Left renal cortex interstitium (tissue), 4 donors: ENCODE data around the gene SPTLC1. TPM values are rescaled to one million over a fixed set of nuclear protein-coding genes. Genes with fewer than 3 reads are reported as not detected.

Experiments
- DNase-seq, 4 donors: peaks; one replicate each; pipeline ENCODE4 v3.0.0-alpha.2; 2013; ENCODE audit warnings: low read depth in 4 of 4, low spot score in 2 of 4, missing footprints in 1 of 4
- polyA plus RNA-seq, 4 donors: library from polyadenylated mRNA; unstranded; fragments of 120-200 nt; gene quantifications; one replicate each; pipeline ENCODE4 v1.2.1, GENCODE V29; 2013; ENCODE audit not compliant: insufficient read length in 4 of 4

The SPTLC1 gene
- polyA plus RNA-seq, 4 donors, result 88.6 to 105 (median 97.5) TPM

GRCh38 chr9:92100237-92100911 lies 14.8 kb downstream of the SPTLC1 start:
- DNase-seq, result no peak

GRCh38 chr9:92098638-92099037 lies 16.6 kb downstream of the SPTLC1 start:
- no peak for DNase-seq

DNA sequence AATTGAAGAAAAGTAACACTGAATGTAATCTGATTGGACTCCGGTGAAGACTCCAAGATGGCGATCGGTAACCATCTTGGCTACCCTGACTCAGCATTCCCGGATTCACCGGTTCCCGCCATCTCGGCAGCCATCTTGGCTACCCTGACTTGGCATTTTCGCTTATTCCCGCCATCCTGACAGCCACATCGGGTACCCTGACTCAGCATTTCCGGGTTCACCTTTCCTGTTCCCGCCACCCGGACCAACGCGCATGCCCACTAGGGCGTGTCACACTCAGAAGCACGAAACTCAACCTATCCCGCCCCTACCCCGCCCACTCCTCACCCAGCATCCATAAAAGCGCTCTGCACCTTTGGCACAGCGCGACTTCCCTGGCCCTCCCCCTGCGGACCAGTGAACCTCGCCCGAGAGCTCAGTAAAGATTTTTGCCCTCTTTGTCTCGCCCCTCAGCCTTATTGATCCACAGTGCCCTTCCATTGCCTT lies 17.2 kb downstream of the SPTLC1 start:
- DNase-seq, result peak; percentile 39 to 76 (median 68)

DNA sequence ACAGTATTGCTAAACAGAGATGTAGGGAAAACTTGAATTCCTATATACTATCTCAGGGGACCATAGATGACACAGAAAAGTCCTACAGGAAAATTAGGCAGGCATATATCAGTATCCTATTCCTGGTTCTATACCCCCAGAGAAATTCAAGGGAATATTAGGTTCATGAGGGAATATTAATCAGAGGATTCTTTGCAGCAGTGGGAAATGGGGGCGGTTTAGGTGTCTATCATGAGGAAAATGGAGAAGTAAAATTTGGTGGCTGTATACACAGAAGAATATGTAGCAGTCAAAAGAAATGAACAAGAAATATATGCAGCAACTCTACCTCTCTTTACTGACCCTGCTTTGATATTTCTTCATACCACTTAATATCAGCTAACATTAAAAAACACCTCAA lies 20.0 kb downstream of the SPTLC1 start:
- no peak for DNase-seq

DNA sequence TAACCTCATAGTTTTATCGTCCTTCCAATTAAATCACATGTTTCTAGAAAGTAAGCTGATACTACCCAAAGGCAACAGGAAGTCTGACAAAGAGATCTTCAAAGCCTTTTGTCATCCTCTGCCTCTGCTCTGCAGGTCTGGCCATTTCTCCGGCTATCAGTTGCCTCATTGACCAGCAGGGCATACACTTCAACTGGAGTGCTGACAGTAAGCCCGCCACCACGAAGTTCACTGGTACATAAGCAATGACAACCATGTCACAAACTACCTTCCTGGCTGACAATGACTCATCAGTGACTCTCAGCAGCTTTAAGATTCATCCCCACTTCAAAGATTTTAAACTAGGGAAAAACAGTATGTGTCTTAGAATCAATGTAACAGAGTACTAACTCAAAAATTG lies 20.6 kb downstream of the SPTLC1 start:
- DNase-seq, result no peak

GRCh38 chr9:92077888-92078287 lies 37.3 kb downstream of the SPTLC1 start:
- no peak for DNase-seq

DNA sequence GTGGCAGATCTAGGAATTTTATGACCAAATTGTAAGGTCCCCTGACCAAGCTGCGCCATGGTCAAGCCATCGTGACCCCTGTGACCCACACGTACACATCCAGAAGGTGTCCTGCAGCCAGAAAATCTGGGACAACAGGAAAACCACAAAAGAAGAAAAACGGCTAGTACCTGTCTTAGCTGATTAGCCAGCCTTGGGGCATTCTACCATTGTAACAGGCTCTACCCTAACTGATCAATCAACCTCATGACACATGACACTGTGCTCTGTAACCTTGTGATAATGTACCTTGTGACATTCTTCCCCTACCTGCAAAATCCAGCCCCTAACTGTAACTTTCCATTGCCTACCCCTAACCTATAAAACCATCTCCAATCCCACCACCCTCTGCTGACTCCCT lies 43.6 kb downstream of the SPTLC1 start:
- no peak for DNase-seq

- peak in 1 of 4 donors; percentile 43 for DNase-seq
These were observed 49.0 kb downstream of the SPTLC1 start for GRCh38 chr9:92066168-92066567.

DNA sequence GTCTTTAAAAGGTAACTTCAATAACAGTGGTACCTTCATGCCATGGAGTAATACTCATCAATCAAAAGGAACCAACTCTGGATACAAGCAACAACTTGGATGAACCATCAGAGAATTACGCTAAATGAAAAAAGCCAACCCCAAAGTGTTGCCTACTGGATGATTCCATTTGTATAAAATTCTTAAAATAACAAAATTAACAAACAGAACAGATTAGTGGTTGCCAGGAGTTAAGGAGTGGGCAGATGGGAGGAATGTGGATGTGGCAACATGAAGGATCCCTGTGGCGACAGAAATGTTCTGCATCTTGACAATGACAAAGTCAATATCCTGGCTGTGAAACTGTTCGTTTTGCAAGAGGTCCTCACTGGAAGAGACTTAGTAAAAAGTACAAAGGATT lies 50.5 kb downstream of the SPTLC1 start:
- DNase-seq, result no peak

DNA sequence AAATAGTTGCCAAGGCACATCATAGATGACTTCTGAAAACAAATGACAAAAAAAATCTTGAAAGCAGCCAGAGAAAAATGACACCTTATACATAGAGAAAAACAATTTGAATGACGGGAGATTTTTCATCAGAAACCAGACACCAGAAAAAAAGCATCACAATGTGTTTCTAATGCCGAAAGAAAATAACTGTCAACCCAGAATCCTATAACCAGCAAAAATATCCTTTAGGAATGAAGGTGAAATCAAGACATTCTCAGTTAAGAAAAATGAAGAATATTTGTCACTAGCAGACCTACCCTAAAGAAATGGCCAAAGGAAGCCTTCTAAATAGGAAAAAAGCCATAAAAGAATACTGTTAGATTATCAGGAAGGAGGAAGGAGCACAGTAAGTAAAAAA lies 54.0 kb downstream of the SPTLC1 start:
- no peak for DNase-seq

- no peak for DNase-seq
These were observed 55.6 kb downstream of the SPTLC1 start for GRCh38 chr9:92059661-92060060.

DNA sequence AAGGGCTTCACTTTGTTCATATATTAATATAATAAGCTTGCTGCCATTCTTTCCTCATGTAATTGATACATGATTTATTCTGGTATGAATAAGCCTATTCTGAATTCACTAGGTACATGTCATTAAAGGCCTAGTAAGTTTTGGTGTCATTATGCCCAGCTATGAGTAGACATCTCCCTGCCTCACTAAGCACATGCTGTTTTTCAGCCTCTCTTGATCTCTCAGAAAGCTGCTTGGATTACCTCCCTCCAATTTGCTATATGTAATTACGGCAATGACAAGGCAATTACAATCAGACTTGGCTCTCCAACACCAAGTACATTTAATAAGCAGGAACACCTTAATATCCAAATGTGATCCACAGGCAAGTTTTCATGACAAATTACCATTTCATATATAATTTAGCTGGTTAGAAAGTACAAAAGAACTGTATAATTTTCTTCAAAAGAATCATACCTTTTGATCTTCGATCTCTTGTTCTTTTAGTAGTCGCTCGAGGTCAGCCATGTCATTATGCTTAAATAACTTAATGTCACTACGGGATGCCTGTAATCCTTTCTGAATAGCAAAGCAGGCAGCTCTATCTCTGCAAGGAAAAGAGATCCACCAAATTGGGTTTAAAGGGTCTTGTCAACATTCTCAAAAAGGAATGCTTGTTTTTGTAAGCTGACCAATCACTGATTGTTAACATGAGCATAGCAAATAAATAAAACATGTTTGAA lies 56.3 kb downstream of the SPTLC1 start:
- DNase-seq, result no peak

DNA sequence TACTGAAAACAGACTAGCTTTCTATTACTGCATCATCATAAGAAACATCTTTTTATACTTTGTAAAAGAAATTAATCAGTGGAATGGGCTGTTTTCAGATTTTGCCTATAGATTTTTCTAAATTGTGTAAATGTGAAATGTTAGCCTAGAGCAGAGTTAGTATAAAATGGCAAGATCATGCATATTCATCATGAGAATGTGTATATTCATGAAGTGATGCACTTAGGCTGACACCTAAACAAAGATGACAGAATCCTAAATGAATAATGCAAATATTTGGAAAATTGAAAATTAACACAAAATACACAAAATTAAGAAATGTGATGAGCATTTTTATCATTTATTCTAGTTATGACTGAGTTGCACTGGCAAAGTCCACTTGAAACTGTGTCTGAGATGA lies 57.2 kb downstream of the SPTLC1 start:
- DNase-seq, result no peak

DNA sequence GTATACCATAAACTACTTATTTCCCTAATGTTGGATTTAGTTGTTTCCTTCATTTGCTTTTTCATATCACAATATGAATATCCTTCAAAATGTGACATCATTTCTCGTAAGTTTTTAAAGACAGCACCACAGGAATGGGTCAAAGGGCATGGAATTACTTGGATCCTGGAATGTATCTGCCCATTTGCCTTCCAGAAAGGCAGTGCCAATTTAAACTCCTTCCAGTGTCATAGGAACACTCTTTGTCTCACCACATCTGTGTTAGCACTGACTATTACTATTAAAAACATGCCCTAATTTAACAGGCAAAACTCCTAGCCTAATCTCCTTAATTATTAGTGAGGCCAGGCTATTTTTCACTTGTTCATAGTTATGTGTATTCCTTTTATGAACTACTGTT lies 58.0 kb downstream of the SPTLC1 start:
- no peak for DNase-seq

- no peak for DNase-seq
These were observed 59.6 kb downstream of the SPTLC1 start for GRCh38 chr9:92055624-92056023.

GRCh38 chr9:92048924-92049625 lies 66.1 kb downstream of the SPTLC1 start:
- DNase-seq, result no peak

- no peak for DNase-seq
These were observed 67.7 kb downstream of the SPTLC1 start for GRCh38 chr9:92047500-92047899.

- DNase-seq, result no peak
These were observed 68.5 kb downstream of the SPTLC1 start for GRCh38 chr9:92046676-92047075.

GRCh38 chr9:92044936-92045335 lies 70.3 kb downstream of the SPTLC1 start:
- no peak for DNase-seq

- DNase-seq, result no peak
These were observed 72.2 kb downstream of the SPTLC1 start for GRCh38 chr9:92043002-92043401.

DNA sequence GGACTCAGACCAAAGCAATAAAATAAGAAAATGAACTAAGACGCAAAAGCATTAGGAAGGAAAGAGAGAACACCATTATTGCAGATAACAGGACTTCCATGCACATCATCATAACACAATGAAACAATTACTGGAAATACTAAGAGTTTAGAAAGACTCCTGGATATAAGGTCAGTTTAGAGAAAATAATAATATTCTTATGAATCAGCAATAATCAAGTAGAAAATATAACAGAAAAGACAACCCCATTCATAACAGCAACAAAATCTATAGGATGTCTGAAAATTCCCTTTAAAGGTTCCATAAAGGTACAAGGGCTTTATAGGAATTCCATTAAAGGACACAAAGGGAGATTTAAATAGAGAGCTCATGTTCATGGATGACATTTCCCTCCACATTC lies 73.0 kb downstream of the SPTLC1 start:
- no peak for DNase-seq

GRCh38 chr9:92036756-92037155 lies 78.5 kb downstream of the SPTLC1 start:
- no peak for DNase-seq
